Measurements from ENCODE around the gene CGB5.

GRCh38 chr19:49016067-49016839 is 27.4 kb upstream of the CGB5 start:
- TF ChIP-seq EZH2 (IDR thresholded peaks at IDR 0.05; ENCODE audit: insufficient read depth, poor library complexity, severe bottlenecking) (no peak), EZH2phosphoT487 (IDR thresholded peaks at IDR 0.05; ENCODE audit: insufficient read depth, low read depth) (no peak)

Measured in GM23248 (cell line).